Measurements from ENCODE around the gene OVOL1. TPM values are rescaled to one million over a fixed set of nuclear protein-coding genes. Genes with fewer than 3 reads are reported as not detected.

Gene OVOL1
- total RNA-seq, 1 experiment from 2014 or later = not detected

DNA sequence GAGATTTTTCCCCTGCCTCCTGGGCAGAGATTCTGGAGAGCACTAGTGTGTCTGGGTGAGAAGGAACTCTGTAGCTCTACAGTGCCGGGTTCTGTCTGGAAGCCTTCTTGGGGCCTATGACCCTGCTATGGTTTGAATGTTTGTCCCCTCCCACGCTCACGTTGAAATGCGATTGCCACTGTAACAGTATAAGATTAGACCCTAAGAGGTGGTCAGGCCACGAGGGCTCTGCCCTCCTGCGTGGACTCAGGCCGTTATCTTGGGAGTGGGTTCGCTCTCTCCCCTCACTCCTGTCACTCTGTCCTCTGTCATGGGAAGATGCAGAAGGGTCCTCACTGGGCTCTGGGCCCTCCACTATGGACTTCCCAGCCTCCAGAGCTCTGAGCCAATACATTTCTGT is 9.6 kb upstream of the OVOL1 start:
- intact Hi-C loops (cut with micrococcal nuclease; ENCODE audit: unreplicated experiment) = no loop called here
- POLR2A ChIA-PET (ENCODE audit: low non-redundant PET) = no interaction called here
- Histone ChIP-seq H3K4me3 (ENCODE audit: low read depth, low read length, poor library complexity, severe bottlenecking) (no peak overlapping the region), H3K9me3 (ENCODE audit: low read depth, low read length, poor library complexity, severe bottlenecking) (no peaks in the 10 kb centered on the region), H3K36me3 (ENCODE audit: insufficient read depth, low read length, poor library complexity, severe bottlenecking) (peaks cover 23% of the 10 kb centered on the region), H3K27me3 (replicated peaks; ENCODE audit: insufficient read depth, low read depth, low read length, poor library complexity) (no peaks in the 10 kb centered on the region), H3K27ac (ENCODE audit: low read depth, low read length, poor library complexity, severe bottlenecking) (no peak overlapping the region), H3K4me1 (ENCODE audit: insufficient read depth, low read length, poor library complexity, severe bottlenecking) (peaks cover 8% of the 10 kb centered on the region)
- no peak for DNase-seq (ENCODE audit: low spot score)
- CTCF ChIA-PET = no interaction called here
- TF ChIP-seq, protein P1, sequence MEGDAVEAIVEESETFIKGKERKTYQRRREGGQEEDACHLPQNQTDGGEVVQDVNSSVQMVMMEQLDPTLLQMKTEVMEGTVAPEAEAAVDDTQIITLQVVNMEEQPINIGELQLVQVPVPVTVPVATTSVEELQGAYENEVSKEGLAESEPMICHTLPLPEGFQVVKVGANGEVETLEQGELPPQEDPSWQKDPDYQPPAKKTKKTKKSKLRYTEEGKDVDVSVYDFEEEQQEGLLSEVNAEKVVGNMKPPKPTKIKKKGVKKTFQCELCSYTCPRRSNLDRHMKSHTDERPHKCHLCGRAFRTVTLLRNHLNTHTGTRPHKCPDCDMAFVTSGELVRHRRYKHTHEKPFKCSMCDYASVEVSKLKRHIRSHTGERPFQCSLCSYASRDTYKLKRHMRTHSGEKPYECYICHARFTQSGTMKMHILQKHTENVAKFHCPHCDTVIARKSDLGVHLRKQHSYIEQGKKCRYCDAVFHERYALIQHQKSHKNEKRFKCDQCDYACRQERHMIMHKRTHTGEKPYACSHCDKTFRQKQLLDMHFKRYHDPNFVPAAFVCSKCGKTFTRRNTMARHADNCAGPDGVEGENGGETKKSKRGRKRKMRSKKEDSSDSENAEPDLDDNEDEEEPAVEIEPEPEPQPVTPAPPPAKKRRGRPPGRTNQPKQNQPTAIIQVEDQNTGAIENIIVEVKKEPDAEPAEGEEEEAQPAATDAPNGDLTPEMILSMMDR (conservative IDR thresholded peaks at IDR 0.05; ENCODE audit: low read depth, low read length) = no peak
- TF ChIP-seq EZH2 (IDR thresholded peaks at IDR 0.05; ENCODE audit: borderline replicate concordance, low read depth, low read length, poor library complexity, severe bottlenecking) = no peak
- no TSS peak for BruUV-seq (replicated peaks)

DNA sequence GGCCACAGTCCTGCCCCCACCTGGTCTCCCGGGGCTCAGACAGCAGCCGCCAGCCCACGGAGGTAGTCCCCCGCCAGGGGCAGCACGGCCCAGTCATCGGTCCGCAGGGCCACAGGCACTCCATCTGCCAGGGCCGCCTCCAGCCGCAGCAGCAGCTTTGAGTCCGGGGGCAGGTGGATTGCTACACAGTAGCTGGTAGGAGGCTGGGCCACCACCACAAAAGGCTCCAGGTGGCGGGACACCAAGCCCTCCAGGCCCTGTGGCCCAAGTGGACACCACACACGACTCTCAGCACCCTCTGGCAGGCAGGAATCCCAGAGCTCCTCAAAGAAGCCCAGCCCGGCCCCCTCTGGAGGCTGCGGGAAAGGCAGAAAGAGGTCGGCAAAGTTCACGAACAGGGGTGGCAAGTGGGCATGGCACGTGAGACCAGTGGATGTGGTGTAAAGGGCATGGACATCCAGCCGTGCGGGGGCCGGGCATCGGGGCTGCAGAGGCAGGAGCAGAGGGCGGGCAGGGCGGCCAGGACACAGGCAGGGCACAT is 9.0 kb upstream of the OVOL1 start:
- intact Hi-C loops (cut with micrococcal nuclease; ENCODE audit: unreplicated experiment) = no loop called here
- Histone ChIP-seq H3K4me1 (ENCODE audit: insufficient read depth, low read length, poor library complexity, severe bottlenecking) (peaks cover 8% of the 10 kb centered on the region), H3K36me3 (ENCODE audit: insufficient read depth, low read length, poor library complexity, severe bottlenecking) (peaks cover 23% of the 10 kb centered on the region), H3K27ac (ENCODE audit: low read depth, low read length, poor library complexity, severe bottlenecking) (no peak overlapping the region), H3K4me3 (ENCODE audit: low read depth, low read length, poor library complexity, severe bottlenecking) (no peak overlapping the region), H3K9me3 (ENCODE audit: low read depth, low read length, poor library complexity, severe bottlenecking) (no peaks in the 10 kb centered on the region), H3K27me3 (replicated peaks; ENCODE audit: insufficient read depth, low read depth, low read length, poor library complexity) (no peaks in the 10 kb centered on the region)
- DNase-seq (ENCODE audit: low spot score) = no peak
- ChIA-PET POLR2A (ENCODE audit: low non-redundant PET) (interaction anchor here (0.8 kb wide), 1 partner anchor 11 kb away, joined by 3 read pairs; no protein-coding TSS in a partner anchor), CTCF (interaction anchor here (0.6 kb wide), 1 partner anchor 65 kb away, joined by 3 read pairs; no protein-coding TSS in a partner anchor)
- TF ChIP-seq EZH2 (IDR thresholded peaks at IDR 0.05; ENCODE audit: borderline replicate concordance, low read depth, low read length, poor library complexity, severe bottlenecking) = no peak
- TF ChIP-seq, protein P1 (conservative IDR thresholded peaks at IDR 0.05; ENCODE audit: low read depth, low read length) = no peak
- no TSS peak for BruUV-seq (replicated peaks)

DNA sequence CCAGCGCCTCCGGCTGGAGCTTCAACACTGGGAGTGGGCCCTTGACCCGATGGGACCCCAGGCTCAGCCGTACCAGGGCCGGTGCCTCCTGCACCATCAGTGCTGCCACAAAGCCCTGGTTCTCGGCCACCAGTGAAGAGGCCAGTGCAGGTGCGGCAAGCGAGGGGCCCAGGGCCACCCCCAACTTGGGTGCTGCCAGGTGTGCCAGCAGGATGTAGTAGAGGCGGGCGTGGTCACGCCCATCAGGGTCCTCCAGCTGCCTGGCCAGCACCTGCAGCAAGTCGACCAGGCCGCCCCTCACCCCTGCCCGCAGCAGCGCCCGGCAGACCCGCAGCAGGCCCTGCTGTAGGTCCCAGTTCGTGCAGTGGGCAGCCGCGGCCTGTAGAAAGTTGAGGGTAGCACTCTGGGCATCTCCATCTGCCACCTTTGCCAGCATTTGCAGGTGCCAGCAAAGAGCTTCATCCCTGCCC is 8.4 kb upstream of the OVOL1 start:
- BruUV-seq (replicated peaks) = no TSS peak
- POLR2A ChIA-PET (ENCODE audit: low non-redundant PET) = interaction anchor here (0.8 kb wide), 1 partner anchor 10 kb away, joined by 3 read pairs; no protein-coding TSS in a partner anchor
- Histone ChIP-seq H3K36me3 (ENCODE audit: insufficient read depth, low read length, poor library complexity, severe bottlenecking) (peaks cover 23% of the 10 kb centered on the region), H3K9me3 (ENCODE audit: low read depth, low read length, poor library complexity, severe bottlenecking) (no peaks in the 10 kb centered on the region), H3K4me3 (ENCODE audit: low read depth, low read length, poor library complexity, severe bottlenecking) (no peak overlapping the region), H3K4me1 (ENCODE audit: insufficient read depth, low read length, poor library complexity, severe bottlenecking) (peaks cover 8% of the 10 kb centered on the region), H3K27ac (ENCODE audit: low read depth, low read length, poor library complexity, severe bottlenecking) (no peak overlapping the region), H3K27me3 (replicated peaks; ENCODE audit: insufficient read depth, low read depth, low read length, poor library complexity) (no peaks in the 10 kb centered on the region)
- no peak for DNase-seq (ENCODE audit: low spot score)
- CTCF ChIA-PET = interaction anchor here (0.6 to 1.3 kb wide), 2 partner anchors 65 to 210 kb away, joined by 3 to 7 read pairs; no protein-coding TSS in a partner anchor
- intact Hi-C loops (cut with micrococcal nuclease; ENCODE audit: unreplicated experiment) = no loop called here
- TF ChIP-seq EZH2 (IDR thresholded peaks at IDR 0.05; ENCODE audit: borderline replicate concordance, low read depth, low read length, poor library complexity, severe bottlenecking) = no peak
- TF ChIP-seq, protein P1 (conservative IDR thresholded peaks at IDR 0.05; ENCODE audit: low read depth, low read length) = no peak
